Upper lobe of right lung (tissue), 1 donor: Measurements from ENCODE around the gene MRPS27. TPM values are rescaled to one million over a fixed set of nuclear protein-coding genes. Genes with fewer than 3 reads are reported as not detected.
"Not testable (repeated sequence)": the region's sequence is repeated elsewhere in the genome, so short reads cannot be mapped to it uniquely, and the experiment has no call there.

ENCODE experiments used
- ATAC-seq: fragments of 200-7000 bp; cut with Tn5 transposase; one replicate; pipeline ENCODE4 v1.9.1; 2020; ENCODE audit warnings: mild to moderate bottlenecking, moderate library complexity
- DNase-seq: peaks from one replicate; pipeline ENCODE4 v3.0.0-alpha.2; 2020
- H3K27ac ChIP-seq: fragments of 200-600 bp; one replicate; pipeline ENCODE4 v1.8.0; 2022
- H3K27me3 ChIP-seq: fragments of 200-600 bp; one replicate; pipeline ENCODE4 v1.8.0; 2022; ENCODE audit warnings: mild to moderate bottlenecking
- H3K36me3 ChIP-seq: fragments of 200-600 bp; one replicate; pipeline ENCODE4 v1.8.0; 2022
- H3K4me1 ChIP-seq: fragments of 200-600 bp; one replicate; pipeline ENCODE4 v1.8.0; 2022
- H3K4me3 ChIP-seq: fragments of 200-600 bp; one replicate; pipeline ENCODE4 v1.8.0; 2022; ENCODE audit warnings: mild to moderate bottlenecking
- H3K9me3 ChIP-seq: fragments of 200-600 bp; one replicate; pipeline ENCODE4 v1.8.0; 2022
- intact Hi-C: fragments of 100-400 bp; cut with DNase I; formaldehyde crosslinking; loops from one replicate; pipeline ENCODE4 v1.11.0; 2022
- total RNA-seq: library from RNA; stranded (reverse); fragmentation: NEBNext Ultra II Directional; extraction: Animal tissue kit (Norgen Biotek cat#: 25700); gene quantifications from one replicate; pipeline ENCODE4 v1.2.1, GENCODE V29; 2021
- TF ChIP-seq, protein P1 (sequence below): fragments of 200-600 bp; IDR thresholded peaks from one replicate; pipeline ENCODE4 v1.8.0; 2022; ENCODE audit warnings: antibody characterized with exemption
- donor health status: DM: no; HTN: yes; CAD: no; lungs with severe emphysema.

MRPS27 gene
- total RNA-seq, 1 donor from 2014 or later: 34.2 TPM

DNA sequence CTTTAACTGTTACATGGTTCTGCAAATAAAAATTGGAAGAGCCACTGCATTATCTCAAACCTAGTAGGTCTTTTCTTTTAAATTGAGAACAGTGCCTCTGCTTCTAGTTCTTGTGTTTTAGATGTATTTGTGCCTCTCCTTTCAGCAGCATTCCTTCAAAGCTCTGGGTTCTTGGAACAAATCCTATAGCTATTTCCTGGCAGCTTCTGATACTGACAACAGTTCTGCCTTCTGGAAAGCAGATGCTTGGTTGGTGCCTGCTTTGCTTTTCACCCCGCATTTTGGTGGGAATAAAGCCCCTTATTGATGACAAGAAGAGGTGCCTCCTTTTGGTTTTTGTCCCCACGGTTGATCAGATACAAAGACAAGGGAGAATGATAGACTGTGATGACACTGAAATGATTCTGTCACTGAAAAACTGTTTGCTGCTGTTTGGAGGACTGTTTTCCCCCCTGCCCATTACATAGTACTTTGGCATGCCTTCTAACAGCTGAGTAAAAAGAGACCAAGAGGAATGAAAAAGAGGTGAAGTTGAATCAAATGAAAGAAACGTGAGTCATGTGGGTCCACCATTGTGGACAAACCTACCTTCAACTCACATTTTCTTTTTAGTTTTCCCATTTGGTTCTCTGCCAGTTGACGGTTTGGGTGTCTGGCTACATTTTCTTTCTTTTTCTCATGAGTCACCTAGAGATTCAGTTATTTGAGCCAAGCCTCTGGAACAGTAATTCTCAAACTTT lies 5.7 kb upstream of the MRPS27 start:
- Histone ChIP-seq H3K4me3 (no peak overlapping the region), H3K27me3 (no peaks in the 10 kb centered on the region), H3K9me3 (no peaks in the 10 kb centered on the region), H3K27ac (no peak overlapping the region), H3K36me3 (peaks cover 51% of the 10 kb centered on the region), H3K4me1 (peaks cover 5% of the 10 kb centered on the region)
- no peak for DNase-seq
- ATAC-seq: no peak
- intact Hi-C loops: no loop called here
- TF ChIP-seq, protein P1, sequence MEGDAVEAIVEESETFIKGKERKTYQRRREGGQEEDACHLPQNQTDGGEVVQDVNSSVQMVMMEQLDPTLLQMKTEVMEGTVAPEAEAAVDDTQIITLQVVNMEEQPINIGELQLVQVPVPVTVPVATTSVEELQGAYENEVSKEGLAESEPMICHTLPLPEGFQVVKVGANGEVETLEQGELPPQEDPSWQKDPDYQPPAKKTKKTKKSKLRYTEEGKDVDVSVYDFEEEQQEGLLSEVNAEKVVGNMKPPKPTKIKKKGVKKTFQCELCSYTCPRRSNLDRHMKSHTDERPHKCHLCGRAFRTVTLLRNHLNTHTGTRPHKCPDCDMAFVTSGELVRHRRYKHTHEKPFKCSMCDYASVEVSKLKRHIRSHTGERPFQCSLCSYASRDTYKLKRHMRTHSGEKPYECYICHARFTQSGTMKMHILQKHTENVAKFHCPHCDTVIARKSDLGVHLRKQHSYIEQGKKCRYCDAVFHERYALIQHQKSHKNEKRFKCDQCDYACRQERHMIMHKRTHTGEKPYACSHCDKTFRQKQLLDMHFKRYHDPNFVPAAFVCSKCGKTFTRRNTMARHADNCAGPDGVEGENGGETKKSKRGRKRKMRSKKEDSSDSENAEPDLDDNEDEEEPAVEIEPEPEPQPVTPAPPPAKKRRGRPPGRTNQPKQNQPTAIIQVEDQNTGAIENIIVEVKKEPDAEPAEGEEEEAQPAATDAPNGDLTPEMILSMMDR: no peak

DNA sequence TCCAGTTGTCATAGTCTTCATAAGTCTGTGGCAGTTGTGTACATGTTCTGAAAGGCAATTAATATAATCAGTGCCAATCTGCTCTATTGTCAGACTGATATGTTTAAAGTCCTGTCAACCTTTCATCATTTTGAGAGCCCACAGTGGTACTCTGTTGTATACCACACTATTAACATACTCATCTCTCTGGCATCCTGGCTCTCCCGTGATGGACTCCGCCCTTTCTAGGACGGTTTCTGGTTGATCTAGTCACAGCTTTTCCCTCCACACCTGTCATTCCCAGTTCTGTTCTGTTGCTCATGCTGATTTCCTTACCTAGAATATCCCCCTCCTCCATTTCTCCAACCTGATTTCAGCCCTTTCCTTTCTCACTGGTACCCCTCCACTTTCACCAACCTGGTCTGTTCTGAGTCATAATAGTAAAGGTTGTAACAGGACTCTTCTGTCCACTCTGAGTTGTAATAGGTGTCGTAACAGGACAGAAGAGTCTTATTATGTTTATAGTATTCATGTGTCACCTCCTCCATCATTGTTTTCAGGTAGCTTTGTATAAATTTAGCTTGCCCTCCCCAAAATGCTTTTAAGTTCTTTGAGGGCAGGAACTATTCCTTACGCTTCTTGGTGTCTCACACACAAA lies 4.3 kb upstream of the MRPS27 start:
- ATAC-seq: no peak
- no peaks in the 10 kb centered on the region for H3K9me3 ChIP-seq
- intact Hi-C loops: no loop called here
- DNase-seq: no peak
- TF ChIP-seq, protein P1: no peak
- H3K27ac ChIP-seq: no peak overlapping the region
- H3K4me3 ChIP-seq: no peak overlapping the region
- no peaks in the 10 kb centered on the region for H3K27me3 ChIP-seq
- peaks cover 9% of the 10 kb centered on the region for H3K4me1 ChIP-seq
- peaks cover 37% of the 10 kb centered on the region for H3K36me3 ChIP-seq

GRCh38 chr5:72319435-72319975 lies 535 bp downstream of the MRPS27 start:
- H3K27me3 ChIP-seq, H3K36me3 ChIP-seq, intact Hi-C loops, H3K9me3 ChIP-seq: not testable (repeated sequence)
- ATAC-seq (peak; percentile 1), DNase-seq (peak; percentile 68)
- H3K27ac ChIP-seq: peak overlapping the region; percentile 79
- H3K4me3 ChIP-seq: peak overlapping the region; percentile 79
- H3K4me1 ChIP-seq: peaks cover 15% of the 10 kb centered on the region

- TF ChIP-seq, protein P1: no peak
- intact Hi-C loops: no loop called here
- peaks cover 8% of the 10 kb centered on the region for H3K4me1 ChIP-seq
- no peak for DNase-seq
- H3K36me3 ChIP-seq: peaks cover 36% of the 10 kb centered on the region
- ATAC-seq: peak; percentile 64
- no peaks in the 10 kb centered on the region for H3K27me3 ChIP-seq
- no peak overlapping the region for H3K27ac ChIP-seq
- H3K4me3 ChIP-seq: no peak overlapping the region
- no peaks in the 10 kb centered on the region for H3K9me3 ChIP-seq
Measured at GRCh38 chr5:72314571-72315172, 5.4 kb downstream of the MRPS27 start.

DNA sequence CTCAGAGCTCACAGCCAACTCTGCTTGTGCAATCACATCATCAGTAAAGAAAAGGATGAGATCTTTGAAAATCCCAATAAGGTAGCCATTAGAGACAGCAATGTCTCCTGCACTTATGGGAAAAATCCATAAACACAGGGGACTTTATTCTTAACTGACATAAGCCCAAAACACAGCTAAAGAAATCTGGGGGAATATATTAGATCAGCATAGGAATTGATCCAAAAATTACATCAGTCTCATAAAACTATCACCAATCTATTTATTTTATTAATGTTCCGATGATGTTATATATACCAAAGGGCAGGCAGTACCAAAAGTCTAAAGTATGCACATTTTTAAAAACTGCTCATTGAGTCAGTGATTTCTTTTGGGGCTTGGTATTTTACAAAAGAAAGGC lies 6.9 kb downstream of the MRPS27 start:
- H3K27me3 ChIP-seq: no peaks in the 10 kb centered on the region
- no peaks in the 10 kb centered on the region for H3K4me1 ChIP-seq
- peaks cover 41% of the 10 kb centered on the region for H3K36me3 ChIP-seq
- no peak overlapping the region for H3K27ac ChIP-seq
- H3K9me3 ChIP-seq: no peaks in the 10 kb centered on the region
- TF ChIP-seq, protein P1: no peak
- intact Hi-C loops: no loop called here
- DNase-seq: no peak
- no peak overlapping the region for H3K4me3 ChIP-seq
- ATAC-seq: no peak

- TF ChIP-seq, protein P1: no peak
- no peaks in the 10 kb centered on the region for H3K27me3 ChIP-seq
- H3K27ac ChIP-seq: peak overlapping the region; percentile 52
- DNase-seq: no peak
- intact Hi-C loops: no loop called here
- H3K36me3 ChIP-seq: peaks cover 41% of the 10 kb centered on the region
- no peaks in the 10 kb centered on the region for H3K9me3 ChIP-seq
- peaks cover 11% of the 10 kb centered on the region for H3K4me1 ChIP-seq
- peak overlapping the region; percentile 76 for H3K4me3 ChIP-seq
- ATAC-seq: no peak
Measured at GRCh38 chr5:72308853-72309191, 11.2 kb downstream of the MRPS27 start.
